GM12874 (cell line): ENCODE data around the gene CPA4.

Experiments
- CTCF ChIP-seq: IDR thresholded peaks from 2 replicates; pipeline ENCODE4 v1.5.1; 2011; ENCODE audit warnings: low read depth, mild to moderate bottlenecking, control low read depth, low read length, moderate library complexity; ENCODE audit not compliant: insufficient read depth

CPA4 gene

DNA sequence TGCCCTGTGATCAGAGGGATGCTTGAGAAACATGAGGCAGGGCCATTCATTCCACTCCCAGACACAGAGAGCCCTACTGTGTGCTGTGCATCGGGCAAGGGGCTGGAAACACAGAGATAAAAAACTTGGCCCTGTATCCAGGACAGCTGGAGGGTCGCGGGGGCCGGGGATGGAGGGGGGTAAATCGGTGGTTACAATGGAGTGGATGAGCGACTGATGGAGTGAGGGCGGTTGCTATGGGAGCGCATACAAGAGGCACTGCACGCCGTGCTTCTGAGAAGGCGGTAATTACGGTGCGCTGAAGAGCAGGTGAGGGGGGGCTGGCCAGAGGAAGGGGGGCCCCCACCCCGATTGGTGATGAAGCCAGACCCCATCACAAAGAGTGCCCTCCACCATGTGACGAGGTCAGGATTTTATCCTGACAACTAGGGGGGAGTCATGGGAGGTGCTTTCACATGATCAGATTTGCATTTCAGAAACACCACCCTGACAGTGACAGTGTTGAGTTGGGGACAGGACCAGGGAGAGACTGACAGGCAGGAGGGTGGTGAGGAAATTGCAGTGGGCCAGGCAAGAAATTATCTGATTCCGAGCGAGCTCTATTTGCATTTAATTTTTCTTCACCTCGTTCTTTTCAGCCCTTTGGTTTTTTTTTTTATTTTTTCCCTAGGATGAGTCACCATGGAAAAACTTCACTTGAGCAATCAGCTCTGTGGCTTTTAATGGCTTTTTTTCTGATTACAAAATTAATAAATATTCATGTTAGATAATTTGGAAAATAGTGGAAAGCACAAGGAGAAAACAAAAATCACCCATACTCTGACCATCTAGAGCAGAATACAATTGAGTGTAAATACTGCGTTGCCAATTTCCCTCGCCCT lies 59.5 kb downstream of the CPA4 start:
- TF ChIP-seq CTCF = no peak

GRCh38 chr7:130353196-130353595 lies 60.2 kb downstream of the CPA4 start:
- TF ChIP-seq CTCF = no peak

- TF ChIP-seq CTCF = no peak
Measured at GRCh38 chr7:130356121-130356875, 63.3 kb downstream of the CPA4 start.

DNA sequence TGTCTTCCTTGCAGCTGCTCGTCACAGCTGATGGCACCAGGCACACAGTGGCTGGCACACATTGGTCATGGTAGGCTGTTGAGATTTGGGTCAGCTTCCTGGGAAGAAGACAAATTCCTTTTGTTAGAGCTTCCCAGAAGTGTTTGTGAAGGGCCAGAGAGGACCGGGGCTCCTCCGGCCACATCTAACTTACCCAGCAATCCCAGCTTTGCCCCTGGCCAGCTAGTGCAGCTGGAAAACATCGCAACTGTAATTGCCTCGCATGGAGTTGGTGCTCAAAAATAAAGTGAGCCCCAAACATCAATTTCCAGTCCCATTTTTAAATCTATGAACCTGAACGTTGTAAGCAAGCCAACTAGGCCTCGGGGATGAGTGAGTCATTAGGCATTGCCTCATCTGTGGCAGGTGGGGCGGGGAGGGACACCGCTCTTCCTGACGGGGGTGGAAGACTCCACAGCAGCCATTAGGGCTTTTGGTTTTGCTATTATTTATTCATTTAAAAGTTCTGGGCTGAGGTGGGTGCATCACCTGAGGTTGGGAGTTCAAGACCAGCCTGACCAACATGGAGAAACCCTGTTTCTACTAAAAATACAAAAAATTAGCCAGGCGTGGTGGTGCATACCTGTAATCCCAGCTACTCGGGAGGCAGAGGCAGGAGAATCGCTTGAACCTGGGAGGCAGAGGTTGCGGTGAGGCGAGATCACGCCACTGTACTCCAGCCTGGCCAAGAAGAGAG lies 64.1 kb downstream of the CPA4 start:
- TF ChIP-seq CTCF = no peak

GRCh38 chr7:130358471-130358870 lies 65.5 kb downstream of the CPA4 start:
- TF ChIP-seq CTCF = no peak

DNA sequence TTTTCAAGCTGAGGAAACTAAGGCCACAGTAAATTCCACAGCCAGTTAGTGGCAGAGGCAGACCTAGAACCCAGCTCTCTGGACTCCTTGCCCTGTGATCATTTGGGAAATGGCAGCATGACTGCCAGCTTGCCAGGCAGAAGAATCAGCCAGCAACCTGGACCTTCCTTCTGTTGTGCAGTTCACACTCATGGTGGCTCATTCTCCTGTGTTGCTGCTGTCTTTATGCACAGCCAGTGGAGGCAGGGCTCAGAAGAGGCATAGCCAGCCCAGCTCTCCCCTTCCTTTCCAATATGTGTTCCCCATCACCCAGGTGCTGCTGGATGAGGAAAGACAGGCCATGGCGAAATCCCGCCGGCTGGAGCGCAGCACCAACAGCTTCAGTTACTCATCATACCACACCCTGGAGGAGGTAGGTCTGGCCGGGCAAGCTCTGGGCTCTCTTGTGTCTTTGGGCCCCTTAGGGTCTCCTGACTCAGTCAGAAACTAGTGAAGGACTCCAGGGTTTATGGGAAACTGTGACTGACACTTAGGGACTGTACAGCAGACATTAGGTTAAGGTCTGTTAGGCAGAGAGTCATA lies 66.4 kb downstream of the CPA4 start:
- TF ChIP-seq CTCF = no peak

DNA sequence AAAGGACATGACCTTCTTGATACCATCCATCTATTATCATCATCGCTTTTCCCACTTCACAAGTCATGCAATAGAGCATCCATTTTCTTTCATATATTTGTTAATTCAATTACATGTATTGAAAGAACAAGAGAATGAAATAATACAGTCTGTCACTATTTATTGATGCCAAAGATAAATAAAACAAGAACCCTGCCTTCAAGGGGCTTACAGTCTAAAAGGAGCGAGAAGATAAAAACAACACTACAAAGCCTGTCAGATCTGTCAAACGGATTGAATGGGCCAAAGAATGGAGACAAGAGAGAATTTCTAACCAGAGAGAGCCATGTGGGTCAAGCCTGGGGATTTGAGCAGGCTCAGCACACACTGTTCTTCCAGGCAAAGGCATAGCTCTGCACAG lies 67.6 kb downstream of the CPA4 start:
- TF ChIP-seq CTCF = no peak
